Measurements from ENCODE around the gene SNN. TPM values are rescaled to one million over a fixed set of nuclear protein-coding genes. Genes with fewer than 3 reads are reported as not detected.

The SNN gene
- total RNA-seq, 1 donor from 2014 or later = 23.4 TPM

- Mint-ChIP-seq H3K4me3 (ENCODE audit: unreplicated experiment) (no peak overlapping the region), H3K27me3 (ENCODE audit: unreplicated experiment) (no peaks in the 10 kb centered on the region), H3K36me3 (ENCODE audit: unreplicated experiment) (no peaks in the 10 kb centered on the region), H3K4me1 (ENCODE audit: unreplicated experiment) (peaks cover 78% of the 10 kb centered on the region), H3K9me3 (ENCODE audit: unreplicated experiment) (no peaks in the 10 kb centered on the region), H3K27ac (ENCODE audit: unreplicated experiment) (peak overlapping the region; percentile 56)
- no peak for TF ChIP-seq CTCF (IDR thresholded peaks at IDR 0.05)
- DNase-seq (ENCODE audit: extremely low spot score, unreplicated experiment) = no peak
Measured at GRCh38 chr16:11630046-11630767, 38.0 kb upstream of the SNN start.

- no peak for TF ChIP-seq CTCF (IDR thresholded peaks at IDR 0.05)
- Mint-ChIP-seq H3K36me3 (ENCODE audit: unreplicated experiment) (no peaks in the 10 kb centered on the region), H3K4me3 (ENCODE audit: unreplicated experiment) (no peak overlapping the region), H3K4me1 (ENCODE audit: unreplicated experiment) (peaks cover 73% of the 10 kb centered on the region), H3K27ac (ENCODE audit: unreplicated experiment) (peak overlapping the region; percentile 18), H3K9me3 (ENCODE audit: unreplicated experiment) (no peaks in the 10 kb centered on the region), H3K27me3 (ENCODE audit: unreplicated experiment) (no peaks in the 10 kb centered on the region)
- DNase-seq (ENCODE audit: extremely low spot score, unreplicated experiment) = no peak
Measured at GRCh38 chr16:11630768-11631056, 37.5 kb upstream of the SNN start.

- TF ChIP-seq CTCF (IDR thresholded peaks at IDR 0.05) = no peak
- DNase-seq (ENCODE audit: extremely low spot score, unreplicated experiment) = no peak
- no peaks in the 10 kb centered on the region for H3K9me3 Mint-ChIP-seq (ENCODE audit: unreplicated experiment)
- no peaks in the 10 kb centered on the region for H3K27me3 Mint-ChIP-seq (ENCODE audit: unreplicated experiment)
- no peak overlapping the region for H3K4me3 Mint-ChIP-seq (ENCODE audit: unreplicated experiment)
- H3K27ac Mint-ChIP-seq (ENCODE audit: unreplicated experiment) = peak overlapping the region; percentile 91
- H3K36me3 Mint-ChIP-seq (ENCODE audit: unreplicated experiment) = no peaks in the 10 kb centered on the region
- H3K4me1 Mint-ChIP-seq (ENCODE audit: unreplicated experiment) = peaks cover 70% of the 10 kb centered on the region
Measured at GRCh38 chr16:11631214-11631613, 37.0 kb upstream of the SNN start.

DNA sequence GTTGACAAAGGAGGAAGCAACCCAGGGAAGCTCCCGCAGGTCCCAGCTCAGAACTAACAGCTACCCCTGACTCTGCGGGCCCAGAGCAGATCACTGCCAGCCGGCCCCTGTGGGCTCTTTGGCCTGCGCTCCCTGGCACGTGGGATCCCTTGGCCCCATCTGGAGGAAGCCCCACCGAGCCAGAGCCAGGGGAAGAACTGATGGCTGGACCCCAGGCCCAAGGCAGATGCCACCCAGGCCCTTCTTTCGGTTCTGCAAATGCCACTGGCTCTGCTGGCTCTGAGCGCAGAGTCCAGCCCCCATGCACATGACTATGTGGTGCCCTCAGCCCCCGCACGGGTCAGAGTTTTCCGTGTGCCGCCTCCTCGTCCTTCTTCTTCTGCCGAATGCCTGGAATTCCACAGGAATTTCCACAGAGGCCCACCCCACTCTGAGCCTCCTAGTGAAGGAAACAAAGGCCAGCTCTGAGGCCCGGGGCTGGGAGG lies 35.8 kb upstream of the SNN start:
- TF ChIP-seq CTCF (IDR thresholded peaks at IDR 0.05) = no peak
- no peaks in the 10 kb centered on the region for H3K9me3 Mint-ChIP-seq (ENCODE audit: unreplicated experiment)
- peaks cover 70% of the 10 kb centered on the region for H3K4me1 Mint-ChIP-seq (ENCODE audit: unreplicated experiment)
- H3K27ac Mint-ChIP-seq (ENCODE audit: unreplicated experiment) = peak overlapping the region; percentile 91
- H3K36me3 Mint-ChIP-seq (ENCODE audit: unreplicated experiment) = no peaks in the 10 kb centered on the region
- no peaks in the 10 kb centered on the region for H3K27me3 Mint-ChIP-seq (ENCODE audit: unreplicated experiment)
- DNase-seq (ENCODE audit: extremely low spot score, unreplicated experiment) = peak; percentile 94
- H3K4me3 Mint-ChIP-seq (ENCODE audit: unreplicated experiment) = peak overlapping the region; percentile 32

GRCh38 chr16:11633113-11633512 lies 35.1 kb upstream of the SNN start:
- DNase-seq (ENCODE audit: extremely low spot score, unreplicated experiment) = no peak
- Mint-ChIP-seq H3K27me3 (ENCODE audit: unreplicated experiment) (no peaks in the 10 kb centered on the region), H3K9me3 (ENCODE audit: unreplicated experiment) (no peaks in the 10 kb centered on the region), H3K27ac (ENCODE audit: unreplicated experiment) (peak overlapping the region; percentile 91), H3K4me1 (ENCODE audit: unreplicated experiment) (peaks cover 65% of the 10 kb centered on the region), H3K4me3 (ENCODE audit: unreplicated experiment) (peak overlapping the region; percentile 32), H3K36me3 (ENCODE audit: unreplicated experiment) (no peaks in the 10 kb centered on the region)
- TF ChIP-seq CTCF (IDR thresholded peaks at IDR 0.05) = no peak

All from osteocyte (in vitro differentiated cells).